ENCODE measurements around the gene DMRT3.

DNA sequence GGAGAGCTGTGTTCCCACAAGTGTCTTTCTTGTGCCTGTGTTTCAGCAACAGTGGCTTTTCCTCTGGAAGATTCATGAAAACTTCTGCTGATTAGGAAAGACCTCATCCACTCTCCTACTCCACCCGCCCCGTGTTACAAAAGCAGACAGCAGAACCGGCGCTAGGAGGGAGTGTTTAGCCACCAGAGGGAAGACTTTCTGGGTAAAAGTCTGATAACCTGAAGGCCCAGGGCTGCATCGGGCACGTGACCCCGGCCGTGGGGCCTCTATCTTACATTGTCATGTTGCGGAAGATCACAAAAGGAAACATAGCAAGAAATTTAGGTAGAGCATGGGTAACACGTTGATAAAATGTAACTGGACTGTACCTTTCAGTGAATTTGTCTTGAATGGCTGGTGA is 41.7 kb downstream of the DMRT3 start:
- TF ChIP-seq, protein P1, sequence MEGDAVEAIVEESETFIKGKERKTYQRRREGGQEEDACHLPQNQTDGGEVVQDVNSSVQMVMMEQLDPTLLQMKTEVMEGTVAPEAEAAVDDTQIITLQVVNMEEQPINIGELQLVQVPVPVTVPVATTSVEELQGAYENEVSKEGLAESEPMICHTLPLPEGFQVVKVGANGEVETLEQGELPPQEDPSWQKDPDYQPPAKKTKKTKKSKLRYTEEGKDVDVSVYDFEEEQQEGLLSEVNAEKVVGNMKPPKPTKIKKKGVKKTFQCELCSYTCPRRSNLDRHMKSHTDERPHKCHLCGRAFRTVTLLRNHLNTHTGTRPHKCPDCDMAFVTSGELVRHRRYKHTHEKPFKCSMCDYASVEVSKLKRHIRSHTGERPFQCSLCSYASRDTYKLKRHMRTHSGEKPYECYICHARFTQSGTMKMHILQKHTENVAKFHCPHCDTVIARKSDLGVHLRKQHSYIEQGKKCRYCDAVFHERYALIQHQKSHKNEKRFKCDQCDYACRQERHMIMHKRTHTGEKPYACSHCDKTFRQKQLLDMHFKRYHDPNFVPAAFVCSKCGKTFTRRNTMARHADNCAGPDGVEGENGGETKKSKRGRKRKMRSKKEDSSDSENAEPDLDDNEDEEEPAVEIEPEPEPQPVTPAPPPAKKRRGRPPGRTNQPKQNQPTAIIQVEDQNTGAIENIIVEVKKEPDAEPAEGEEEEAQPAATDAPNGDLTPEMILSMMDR (IDR thresholded peaks at IDR 0.05) = peak in 10 of 12 donors; percentile 19 to 37 (median 24)
- TF ChIP-seq POLR2A (IDR thresholded peaks at IDR 0.05) = no peak

Data from heart left ventricle (tissue), 13 donors.